B cell (primary cell): ENCODE results near the gene RXFP2.

ENCODE experiments used
- EZH2 ChIP-seq: IDR thresholded peaks from 2 replicates; pipeline ENCODE4 v1.6.1; 2012; ENCODE audit warnings: borderline replicate concordance, low read depth, mild to moderate bottlenecking, moderate library complexity, low read length; ENCODE audit not compliant: insufficient read depth, poor library complexity, severe bottlenecking
- TF ChIP-seq, protein P1 (sequence below): fragments of 200-600 bp; IDR thresholded peaks from one replicate; pipeline ENCODE4 v1.8.0; 2022; ENCODE audit warnings: antibody characterized with exemption, mild to moderate bottlenecking

- TF ChIP-seq, protein P1, sequence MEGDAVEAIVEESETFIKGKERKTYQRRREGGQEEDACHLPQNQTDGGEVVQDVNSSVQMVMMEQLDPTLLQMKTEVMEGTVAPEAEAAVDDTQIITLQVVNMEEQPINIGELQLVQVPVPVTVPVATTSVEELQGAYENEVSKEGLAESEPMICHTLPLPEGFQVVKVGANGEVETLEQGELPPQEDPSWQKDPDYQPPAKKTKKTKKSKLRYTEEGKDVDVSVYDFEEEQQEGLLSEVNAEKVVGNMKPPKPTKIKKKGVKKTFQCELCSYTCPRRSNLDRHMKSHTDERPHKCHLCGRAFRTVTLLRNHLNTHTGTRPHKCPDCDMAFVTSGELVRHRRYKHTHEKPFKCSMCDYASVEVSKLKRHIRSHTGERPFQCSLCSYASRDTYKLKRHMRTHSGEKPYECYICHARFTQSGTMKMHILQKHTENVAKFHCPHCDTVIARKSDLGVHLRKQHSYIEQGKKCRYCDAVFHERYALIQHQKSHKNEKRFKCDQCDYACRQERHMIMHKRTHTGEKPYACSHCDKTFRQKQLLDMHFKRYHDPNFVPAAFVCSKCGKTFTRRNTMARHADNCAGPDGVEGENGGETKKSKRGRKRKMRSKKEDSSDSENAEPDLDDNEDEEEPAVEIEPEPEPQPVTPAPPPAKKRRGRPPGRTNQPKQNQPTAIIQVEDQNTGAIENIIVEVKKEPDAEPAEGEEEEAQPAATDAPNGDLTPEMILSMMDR = no peak
- TF ChIP-seq EZH2 = no peak
Observed at GRCh38 chr13:31697290-31697689, 42.0 kb upstream of the RXFP2 start.
